PC-9 (cell line): ENCODE measurements around the gene KRTAP5-11.

Experiments used
- EZH2 ChIP-seq: fragments of 200-600 bp; sonication (generic); IDR thresholded peaks from 2 replicates; pipeline ENCODE4 v1.8.0; 2017; ENCODE audit warnings: antibody characterized with exemption, low read depth
- TF ChIP-seq, protein P1 (sequence below): fragments of 200-600 bp; sonication (generic); conservative IDR thresholded peaks from 2 replicates; pipeline ENCODE4 v1.6.1; 2017; ENCODE audit warnings: mixed run types, antibody characterized with exemption, mild to moderate bottlenecking, moderate library complexity

DNA sequence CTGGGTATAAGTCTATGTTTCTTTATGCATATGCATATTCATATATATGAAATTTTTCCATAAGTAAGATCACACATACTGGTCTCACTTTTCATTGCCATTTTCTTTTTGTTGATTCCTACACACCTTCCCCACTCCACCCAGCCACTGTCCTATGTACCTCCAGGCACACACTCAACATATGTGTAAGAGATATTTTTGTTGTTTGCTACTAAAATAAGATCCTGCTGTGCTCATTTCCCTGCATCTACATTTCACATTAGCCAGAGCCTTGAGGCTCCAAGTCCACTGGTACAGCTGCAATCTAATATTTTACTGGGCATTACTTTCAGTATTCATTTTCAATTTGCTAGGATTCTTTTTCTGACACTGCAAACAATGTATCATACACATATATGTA is 25.4 kb downstream of the KRTAP5-11 start:
- TF ChIP-seq, protein P1, sequence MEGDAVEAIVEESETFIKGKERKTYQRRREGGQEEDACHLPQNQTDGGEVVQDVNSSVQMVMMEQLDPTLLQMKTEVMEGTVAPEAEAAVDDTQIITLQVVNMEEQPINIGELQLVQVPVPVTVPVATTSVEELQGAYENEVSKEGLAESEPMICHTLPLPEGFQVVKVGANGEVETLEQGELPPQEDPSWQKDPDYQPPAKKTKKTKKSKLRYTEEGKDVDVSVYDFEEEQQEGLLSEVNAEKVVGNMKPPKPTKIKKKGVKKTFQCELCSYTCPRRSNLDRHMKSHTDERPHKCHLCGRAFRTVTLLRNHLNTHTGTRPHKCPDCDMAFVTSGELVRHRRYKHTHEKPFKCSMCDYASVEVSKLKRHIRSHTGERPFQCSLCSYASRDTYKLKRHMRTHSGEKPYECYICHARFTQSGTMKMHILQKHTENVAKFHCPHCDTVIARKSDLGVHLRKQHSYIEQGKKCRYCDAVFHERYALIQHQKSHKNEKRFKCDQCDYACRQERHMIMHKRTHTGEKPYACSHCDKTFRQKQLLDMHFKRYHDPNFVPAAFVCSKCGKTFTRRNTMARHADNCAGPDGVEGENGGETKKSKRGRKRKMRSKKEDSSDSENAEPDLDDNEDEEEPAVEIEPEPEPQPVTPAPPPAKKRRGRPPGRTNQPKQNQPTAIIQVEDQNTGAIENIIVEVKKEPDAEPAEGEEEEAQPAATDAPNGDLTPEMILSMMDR, result no peak
- TF ChIP-seq EZH2, result no peak
